ENCODE results near the gene ARHGEF38. TPM values are rescaled to one million over a fixed set of nuclear protein-coding genes. Genes with fewer than 3 reads are reported as not detected.

ARHGEF38 gene
- total and polyA plus RNA-seq, 12 donors = 0.28 TPM; not detected in 11

GRCh38 chr4:105670684-105671083 lies 118.3 kb downstream of the ARHGEF38 start:
- intact Hi-C loops (cut with DNase I) = no loop called here
- no peak for TF ChIP-seq CTCF (IDR thresholded peaks at IDR 0.05)
- Histone ChIP-seq H3K27me3 (peaks cover 0 to 3% (median 0%) of the 10 kb centered on the region in 7 donors), H3K9me3 (no peaks in the 10 kb centered on the region), H3K4me1 (no peaks in the 10 kb centered on the region), H3K4me3 (no peak overlapping the region), H3K36me3 (no peaks in the 10 kb centered on the region), H3K27ac (no peak overlapping the region)
- no peak for ATAC-seq
- DNase-seq = no peak

DNA sequence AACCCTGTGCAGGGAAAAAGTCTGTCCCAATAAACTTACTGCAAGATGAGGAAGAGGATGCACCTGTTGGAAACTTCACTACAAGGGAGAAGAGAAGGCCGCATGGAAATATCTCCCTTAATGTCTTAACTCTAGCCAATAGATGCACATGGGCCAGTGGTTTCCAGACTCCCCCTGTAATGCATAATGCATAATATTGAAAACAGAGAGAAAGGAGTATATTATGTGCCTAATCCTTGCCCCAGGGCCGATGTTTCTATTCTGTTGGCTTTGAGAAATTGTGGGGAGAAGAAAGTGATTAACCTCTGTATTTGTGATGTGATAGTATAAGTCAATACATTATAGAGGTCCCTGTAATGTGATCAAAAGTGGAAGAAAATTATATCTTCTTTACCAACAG lies 118.9 kb downstream of the ARHGEF38 start:
- WGBS, 2 donors = 72 to 78% methylated on average over 2 of the region's 2 CpGs
- intact Hi-C loops (cut with DNase I) = no loop called here

DNA sequence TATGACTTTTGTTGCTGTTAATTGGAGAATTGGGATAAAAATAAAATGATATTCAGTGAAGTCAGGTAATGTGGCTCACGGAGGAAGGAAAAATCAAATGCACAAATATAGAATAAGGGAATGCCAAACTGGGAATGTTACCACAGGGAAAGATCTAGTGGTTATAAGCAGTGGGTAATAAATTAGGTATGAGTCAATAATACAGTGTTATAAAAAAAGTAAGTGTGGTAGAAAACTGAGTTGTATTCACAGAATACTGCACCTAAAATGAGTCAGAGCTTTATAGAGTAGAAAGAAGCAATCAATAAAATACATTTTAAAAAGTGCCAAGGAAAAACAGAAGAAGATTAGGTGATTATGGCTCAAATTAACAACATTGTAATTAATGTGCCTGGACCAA lies 121.6 kb downstream of the ARHGEF38 start:
- ATAC-seq (no peak), DNase-seq (no peak)
- H3K4me3 ChIP-seq = no peak overlapping the region
- no peak overlapping the region for H3K27ac ChIP-seq
- intact Hi-C loops (cut with DNase I) = no loop called here
- TF ChIP-seq CTCF (IDR thresholded peaks at IDR 0.05) = no peak
- 92 to 93% methylated on average over 1 of the region's 1 CpG for WGBS, 2 donors
- peaks cover 0 to 2% (median 0%) of the 10 kb centered on the region in 9 donors for H3K4me1 ChIP-seq
- no peaks in the 10 kb centered on the region for H3K36me3 ChIP-seq
- no peaks in the 10 kb centered on the region for H3K9me3 ChIP-seq
- H3K27me3 ChIP-seq = no peaks in the 10 kb centered on the region

More for the DNA sequence above, 118.9 kb downstream of the ARHGEF38 start:
- Histone ChIP-seq H3K4me1 (no peaks in the 10 kb centered on the region), H3K36me3 (no peaks in the 10 kb centered on the region), H3K9me3 (no peaks in the 10 kb centered on the region), H3K27ac (no peak overlapping the region), H3K4me3 (no peak overlapping the region), H3K27me3 (peaks cover 0 to 3% (median 0%) of the 10 kb centered on the region in 7 donors)
- no peak for ATAC-seq
- no peak for DNase-seq
- TF ChIP-seq CTCF (IDR thresholded peaks at IDR 0.05) = no peak

DNA sequence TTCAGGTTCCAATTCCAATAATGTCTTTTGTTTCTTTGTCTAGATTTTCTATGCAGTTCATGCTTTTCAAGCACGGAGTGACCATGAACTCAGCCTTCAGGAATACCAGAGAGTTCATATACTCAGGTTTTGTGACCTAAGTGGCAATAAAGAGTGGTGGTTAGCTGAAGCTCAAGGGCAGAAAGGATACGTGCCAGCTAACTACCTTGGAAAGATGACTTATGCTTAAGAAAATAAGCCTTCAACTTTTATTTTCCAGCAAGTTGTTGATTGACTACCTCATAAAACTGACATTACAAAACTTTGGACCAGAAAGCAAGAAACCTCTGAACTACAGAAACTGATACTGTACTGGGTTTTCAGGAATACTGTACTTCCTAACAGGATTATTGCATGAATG lies 125.3 kb downstream of the ARHGEF38 start:
- no peaks in the 10 kb centered on the region for H3K9me3 ChIP-seq

More for the DNA sequence above, 125.3 kb downstream of the ARHGEF38 start:
- ATAC-seq (no peak), DNase-seq (no peak)
- H3K4me1 ChIP-seq = peaks cover 0 to 4% (median 0%) of the 10 kb centered on the region in 9 donors
- H3K36me3 ChIP-seq = peaks cover 0 to 20% (median 6%) of the 10 kb centered on the region in 9 donors
- H3K27me3 ChIP-seq = no peaks in the 10 kb centered on the region
- intact Hi-C loops (cut with DNase I) = no loop called here
- WGBS, 2 donors = 77 to 78% methylated on average over 2 of the region's 2 CpGs
- H3K27ac ChIP-seq = no peak overlapping the region
- no peak overlapping the region for H3K4me3 ChIP-seq
- no peak for TF ChIP-seq CTCF (IDR thresholded peaks at IDR 0.05)
